ENCODE measurements around the gene COX8A. TPM values are rescaled to one million over a fixed set of nuclear protein-coding genes. Genes with fewer than 3 reads are reported as not detected.

COX8A gene
- total and polyA plus RNA-seq, 10 donors, result 181 to 698 (median 324) TPM

GRCh38 chr11:64000740-64001483 is 26.5 kb downstream of the COX8A start:
- peak overlapping the region in 6 of 8 donors; percentile 46 to 84 (median 73) for H3K27ac ChIP-seq
- no peak for DNase-seq
- WGBS, 5 donors, result 13 to 21% (median 18%) methylated on average over 32 to 60 of the region's 60 CpGs
- no peaks in the 10 kb centered on the region for H3K9me3 ChIP-seq
- H3K27me3 ChIP-seq (replicated peaks in 1 of 7), result peaks cover 0 to 40% (median 0%) of the 10 kb centered on the region in 7 donors
- intact Hi-C loops (cut with DNase I; ENCODE audit: low total_unique reads), result loop anchor here (2.0 kb wide), 1 partner anchor 148 kb away; no protein-coding TSS in a partner anchor
- peaks cover 39 to 91% (median 68%) of the 10 kb centered on the region in 6 donors for H3K4me1 ChIP-seq
- TF ChIP-seq, protein P1, sequence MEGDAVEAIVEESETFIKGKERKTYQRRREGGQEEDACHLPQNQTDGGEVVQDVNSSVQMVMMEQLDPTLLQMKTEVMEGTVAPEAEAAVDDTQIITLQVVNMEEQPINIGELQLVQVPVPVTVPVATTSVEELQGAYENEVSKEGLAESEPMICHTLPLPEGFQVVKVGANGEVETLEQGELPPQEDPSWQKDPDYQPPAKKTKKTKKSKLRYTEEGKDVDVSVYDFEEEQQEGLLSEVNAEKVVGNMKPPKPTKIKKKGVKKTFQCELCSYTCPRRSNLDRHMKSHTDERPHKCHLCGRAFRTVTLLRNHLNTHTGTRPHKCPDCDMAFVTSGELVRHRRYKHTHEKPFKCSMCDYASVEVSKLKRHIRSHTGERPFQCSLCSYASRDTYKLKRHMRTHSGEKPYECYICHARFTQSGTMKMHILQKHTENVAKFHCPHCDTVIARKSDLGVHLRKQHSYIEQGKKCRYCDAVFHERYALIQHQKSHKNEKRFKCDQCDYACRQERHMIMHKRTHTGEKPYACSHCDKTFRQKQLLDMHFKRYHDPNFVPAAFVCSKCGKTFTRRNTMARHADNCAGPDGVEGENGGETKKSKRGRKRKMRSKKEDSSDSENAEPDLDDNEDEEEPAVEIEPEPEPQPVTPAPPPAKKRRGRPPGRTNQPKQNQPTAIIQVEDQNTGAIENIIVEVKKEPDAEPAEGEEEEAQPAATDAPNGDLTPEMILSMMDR (IDR thresholded peaks at IDR 0.05 in 8 of 11, conservative IDR thresholded peaks at IDR 0.05 in 3 of 11), result peak in 2 of 11 experiments; percentile 7 to 34
- peak in 2 of 3 donors; percentile 12 to 42 for TF ChIP-seq POLR2AphosphoS5 (IDR thresholded peaks at IDR 0.05)
- no peak for TF ChIP-seq POLR2A (IDR thresholded peaks at IDR 0.05)
- H3K4me3 ChIP-seq, result peak overlapping the region; percentile 18 to 68 (median 44)
- peaks cover 4 to 32% (median 24%) of the 10 kb centered on the region in 6 donors for H3K36me3 ChIP-seq

DNA sequence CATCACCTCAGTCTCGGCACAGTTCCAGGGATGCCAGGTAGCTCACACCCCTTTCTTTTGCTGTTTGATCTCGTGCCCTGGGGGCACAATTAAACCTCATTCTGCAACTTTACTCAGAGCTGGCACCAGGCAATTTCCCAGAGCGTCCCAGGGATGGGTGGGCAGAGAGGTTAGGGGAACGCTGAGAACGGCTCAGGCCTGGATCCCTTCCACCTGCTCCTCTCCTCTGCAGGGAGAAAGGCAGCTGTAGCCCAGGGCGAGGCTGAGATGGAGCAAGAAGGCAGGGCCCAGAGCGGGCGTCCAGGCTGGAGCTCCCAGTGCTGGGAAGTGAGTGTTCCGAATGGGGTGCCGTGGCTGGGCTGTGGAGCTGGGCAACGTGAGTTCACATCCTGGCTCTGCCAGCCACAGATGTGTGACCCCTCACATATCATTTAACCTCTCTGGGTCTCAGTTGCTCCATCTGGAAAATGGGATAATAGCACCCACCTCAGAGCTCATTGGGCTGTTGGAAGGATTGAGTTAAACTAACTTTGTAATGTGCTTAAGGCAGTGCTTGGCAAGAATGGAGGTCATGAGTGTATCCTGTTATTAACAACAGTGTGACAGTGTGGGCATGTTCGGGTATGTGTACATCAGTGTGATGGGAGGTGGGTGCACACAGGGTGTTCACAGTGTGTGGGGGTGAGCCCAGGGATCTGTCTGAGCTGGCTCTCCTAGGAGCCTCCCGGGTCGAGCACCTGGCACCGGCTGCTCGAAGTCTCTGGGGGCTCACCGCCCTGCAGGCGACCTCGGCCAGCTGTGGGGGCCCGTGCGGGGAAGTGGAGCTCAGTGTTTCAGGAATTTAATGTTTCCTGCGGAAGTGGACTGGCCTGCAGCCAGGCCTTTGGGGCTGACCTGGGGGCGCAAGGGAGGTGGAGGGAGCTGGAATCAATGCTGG is 27.3 kb downstream of the COX8A start:
- H3K27me3 ChIP-seq (replicated peaks in 1 of 7), result peaks cover 0 to 48% (median 0%) of the 10 kb centered on the region in 7 donors
- peak overlapping the region in 6 of 8 donors; percentile 46 to 84 (median 73) for H3K27ac ChIP-seq
- H3K4me1 ChIP-seq, result peaks cover 43 to 100% (median 72%) of the 10 kb centered on the region in 6 donors
- peak overlapping the region in 6 of 8 donors; percentile 31 to 68 (median 46) for H3K4me3 ChIP-seq
- peak; percentile 83 for DNase-seq
- 33 to 48% (median 38%) methylated on average over 12 to 23 of the region's 23 CpGs for WGBS, 5 donors
- intact Hi-C loops (cut with DNase I; ENCODE audit: low total_unique reads), result loop anchor here (2.0 kb wide), 1 partner anchor 147 kb away; no protein-coding TSS in a partner anchor
- H3K9me3 ChIP-seq, result no peaks in the 10 kb centered on the region
- peaks cover 4 to 24% (median 17%) of the 10 kb centered on the region in 6 donors for H3K36me3 ChIP-seq
- TF ChIP-seq, protein P1 (IDR thresholded peaks at IDR 0.05 in 8 of 11, conservative IDR thresholded peaks at IDR 0.05 in 3 of 11), result no peak
- TF ChIP-seq POLR2AphosphoS5 (IDR thresholded peaks at IDR 0.05) (peak; percentile 62 to 81 (median 76)), POLR2A (IDR thresholded peaks at IDR 0.05) (no peak)

DNA sequence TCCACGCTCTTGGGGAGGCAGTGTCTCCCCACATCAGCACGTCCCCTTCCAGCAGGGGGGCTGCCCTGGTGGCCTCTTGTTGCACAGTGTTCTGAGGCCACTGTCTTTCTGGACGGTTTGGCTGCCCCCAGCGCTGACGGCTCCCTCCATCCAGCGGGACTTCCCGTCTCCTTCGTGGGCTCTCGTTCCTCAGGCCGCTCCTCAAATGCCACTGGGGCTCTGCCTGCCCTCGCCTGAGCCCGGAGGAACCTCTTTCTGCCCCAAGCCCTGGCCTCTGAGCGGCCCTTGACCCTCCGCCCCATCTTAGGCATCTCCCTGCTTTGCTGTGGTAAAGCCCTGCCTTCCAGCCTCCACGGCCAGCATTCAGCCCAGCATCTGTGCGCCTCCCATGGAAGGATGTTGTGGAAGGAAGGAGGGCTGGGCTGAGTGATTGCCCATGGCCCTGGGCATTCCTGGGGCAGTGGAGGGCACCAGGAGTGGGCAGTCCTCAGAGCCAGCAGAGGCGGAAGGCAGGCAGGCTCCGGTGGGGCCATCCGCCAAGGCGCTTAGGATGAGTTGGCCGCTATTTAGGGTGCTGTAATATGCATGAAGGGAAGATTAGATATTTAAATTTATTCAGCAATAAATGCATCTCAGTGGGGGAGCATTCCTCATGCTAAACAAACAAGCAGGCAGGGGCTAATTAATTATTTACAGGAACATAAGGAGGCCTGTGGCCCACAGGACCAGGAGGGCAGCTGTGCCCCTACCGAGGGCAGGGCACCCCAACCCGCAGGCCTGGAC is 29.6 kb downstream of the COX8A start:
- Histone ChIP-seq H3K4me1 (peaks cover 46 to 100% (median 81%) of the 10 kb centered on the region in 6 donors), H3K36me3 (peaks cover 0 to 2% (median 0%) of the 10 kb centered on the region in 6 donors), H3K27me3 (replicated peaks in 1 of 7) (peaks cover 0 to 66% (median 0%) of the 10 kb centered on the region in 7 donors), H3K9me3 (no peaks in the 10 kb centered on the region), H3K27ac (peak overlapping the region; percentile 46 to 84 (median 68)), H3K4me3 (no peak overlapping the region)
- DNase-seq, result peak; percentile 84
- intact Hi-C loops (cut with DNase I; ENCODE audit: low total_unique reads), result no loop called here
- 45 to 68% (median 58%) methylated on average over 21 to 23 of the region's 23 CpGs for WGBS, 5 donors
- TF ChIP-seq POLR2A (IDR thresholded peaks at IDR 0.05) (no peak), POLR2AphosphoS5 (IDR thresholded peaks at IDR 0.05) (peak; percentile 83 to 87 (median 85))

DNA sequence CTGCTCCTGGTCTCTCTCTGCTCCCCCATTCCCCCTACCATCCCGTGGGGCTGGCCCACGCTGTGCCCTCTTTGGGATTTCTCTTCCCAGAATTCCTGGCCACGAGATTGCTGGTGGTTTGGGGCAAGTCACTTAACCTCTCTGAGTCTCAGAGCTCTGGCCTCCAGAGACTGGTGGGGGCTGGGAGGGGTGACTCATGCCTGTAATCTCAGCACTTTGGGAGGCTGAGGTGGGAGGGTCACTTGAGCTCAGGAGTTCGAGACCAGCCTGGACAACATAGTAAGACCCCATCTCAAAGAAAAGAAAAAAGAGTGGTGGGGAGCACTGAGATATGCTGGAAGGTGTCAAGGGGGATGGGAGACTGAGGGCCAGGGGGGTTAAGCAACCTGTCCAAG is 30.2 kb downstream of the COX8A start:
- no peaks in the 10 kb centered on the region for H3K9me3 ChIP-seq
- H3K4me1 ChIP-seq, result peaks cover 40 to 98% (median 78%) of the 10 kb centered on the region in 6 donors
- peak overlapping the region in 5 of 8 donors; percentile 67 to 84 (median 76) for H3K27ac ChIP-seq
- peaks cover 0 to 64% (median 0%) of the 10 kb centered on the region in 7 donors for H3K27me3 ChIP-seq (replicated peaks in 1 of 7)
- H3K4me3 ChIP-seq, result no peak overlapping the region
- TF ChIP-seq POLR2A (IDR thresholded peaks at IDR 0.05) (no peak), POLR2AphosphoS5 (IDR thresholded peaks at IDR 0.05) (no peak)
- TF ChIP-seq, protein P1 (IDR thresholded peaks at IDR 0.05 in 8 of 11, conservative IDR thresholded peaks at IDR 0.05 in 3 of 11), result no peak
- WGBS, 5 donors, result 59 to 66% (median 59%) methylated on average over 4 of the region's 4 CpGs
- intact Hi-C loops (cut with DNase I; ENCODE audit: low total_unique reads), result no loop called here
- no peak for DNase-seq
- H3K36me3 ChIP-seq, result no peaks in the 10 kb centered on the region
